ENCODE measurements around the gene E2F4.
A peak's percentile ranks its signal among the peaks of the same experiment; 100 is the strongest.

Gene E2F4

DNA sequence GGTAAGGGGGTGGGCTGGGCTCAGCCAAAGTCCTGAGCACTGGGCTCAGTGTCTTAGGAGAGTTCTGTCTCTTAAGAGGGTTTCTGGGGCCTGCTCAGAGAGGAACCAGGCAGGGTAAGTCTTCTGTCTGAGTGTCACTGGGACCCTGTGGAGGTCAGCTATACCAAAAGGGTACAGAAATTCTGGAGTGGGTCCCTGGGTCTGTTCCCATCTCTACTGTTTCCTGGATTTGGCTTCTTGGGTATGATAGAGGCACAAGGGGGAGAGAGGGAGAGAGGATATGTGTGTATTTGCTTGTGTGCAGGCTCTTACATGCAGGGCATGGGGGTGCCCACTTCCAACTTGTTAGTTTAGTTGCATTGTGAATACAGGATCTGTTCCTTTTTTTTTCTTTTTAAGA is 1.6 kb downstream of the E2F4 start:
- peak overlapping the region; percentile 95 for H3K4me3 ChIP-seq (ENCODE audit: low read depth, low read length)
- TF ChIP-seq CTCF (IDR thresholded peaks at IDR 0.05; ENCODE audit: insufficient read depth, low read depth, low read length, missing control alignments) = no peak
- DNase-seq (ENCODE audit: low read depth) = no peak

GRCh38 chr16:67194260-67194659 is 2.3 kb downstream of the E2F4 start:
- no peak for TF ChIP-seq CTCF (IDR thresholded peaks at IDR 0.05; ENCODE audit: insufficient read depth, low read depth, low read length, missing control alignments)
- H3K4me3 ChIP-seq (ENCODE audit: low read depth, low read length) = no peak overlapping the region
- DNase-seq (ENCODE audit: low read depth) = no peak

GRCh38 chr16:67195676-67196075 is 3.7 kb downstream of the E2F4 start:
- DNase-seq (ENCODE audit: low read depth) = no peak
- H3K4me3 ChIP-seq (ENCODE audit: low read depth, low read length) = no peak overlapping the region
- TF ChIP-seq CTCF (IDR thresholded peaks at IDR 0.05; ENCODE audit: insufficient read depth, low read depth, low read length, missing control alignments) = no peak

- no peak for TF ChIP-seq CTCF (IDR thresholded peaks at IDR 0.05; ENCODE audit: insufficient read depth, low read depth, low read length, missing control alignments)
- DNase-seq (ENCODE audit: low read depth) = no peak
- no peak overlapping the region for H3K4me3 ChIP-seq (ENCODE audit: low read depth, low read length)
Measured at GRCh38 chr16:67196881-67197280, 4.9 kb downstream of the E2F4 start.

DNA sequence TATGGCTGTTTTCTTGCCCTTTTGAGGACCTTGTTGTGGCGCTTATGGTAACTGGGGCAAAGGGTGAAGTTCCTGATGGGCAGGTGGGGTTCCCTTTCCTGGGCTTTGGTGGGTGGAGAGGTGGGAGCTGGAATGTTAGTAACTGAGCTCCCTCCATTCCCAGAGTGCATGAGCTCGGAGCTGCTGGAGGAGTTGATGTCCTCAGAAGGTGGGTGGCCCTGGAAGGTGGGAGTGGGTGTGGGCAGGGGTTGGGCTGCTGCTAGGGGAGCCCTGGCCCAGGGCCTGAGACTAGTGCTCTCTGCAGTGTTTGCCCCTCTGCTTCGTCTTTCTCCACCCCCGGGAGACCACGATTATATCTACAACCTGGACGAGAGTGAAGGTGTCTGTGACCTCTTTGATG is 5.7 kb downstream of the E2F4 start:
- no peak overlapping the region for H3K4me3 ChIP-seq (ENCODE audit: low read depth, low read length)
- TF ChIP-seq CTCF (IDR thresholded peaks at IDR 0.05; ENCODE audit: insufficient read depth, low read depth, low read length, missing control alignments) = no peak
- DNase-seq (ENCODE audit: low read depth) = no peak

GRCh38 chr16:67198238-67198734 is 6.3 kb downstream of the E2F4 start:
- DNase-seq (ENCODE audit: low read depth) = no peak
- no peak overlapping the region for H3K4me3 ChIP-seq (ENCODE audit: low read depth, low read length)
- TF ChIP-seq CTCF (IDR thresholded peaks at IDR 0.05; ENCODE audit: insufficient read depth, low read depth, low read length, missing control alignments) = peak; percentile 33

DNA sequence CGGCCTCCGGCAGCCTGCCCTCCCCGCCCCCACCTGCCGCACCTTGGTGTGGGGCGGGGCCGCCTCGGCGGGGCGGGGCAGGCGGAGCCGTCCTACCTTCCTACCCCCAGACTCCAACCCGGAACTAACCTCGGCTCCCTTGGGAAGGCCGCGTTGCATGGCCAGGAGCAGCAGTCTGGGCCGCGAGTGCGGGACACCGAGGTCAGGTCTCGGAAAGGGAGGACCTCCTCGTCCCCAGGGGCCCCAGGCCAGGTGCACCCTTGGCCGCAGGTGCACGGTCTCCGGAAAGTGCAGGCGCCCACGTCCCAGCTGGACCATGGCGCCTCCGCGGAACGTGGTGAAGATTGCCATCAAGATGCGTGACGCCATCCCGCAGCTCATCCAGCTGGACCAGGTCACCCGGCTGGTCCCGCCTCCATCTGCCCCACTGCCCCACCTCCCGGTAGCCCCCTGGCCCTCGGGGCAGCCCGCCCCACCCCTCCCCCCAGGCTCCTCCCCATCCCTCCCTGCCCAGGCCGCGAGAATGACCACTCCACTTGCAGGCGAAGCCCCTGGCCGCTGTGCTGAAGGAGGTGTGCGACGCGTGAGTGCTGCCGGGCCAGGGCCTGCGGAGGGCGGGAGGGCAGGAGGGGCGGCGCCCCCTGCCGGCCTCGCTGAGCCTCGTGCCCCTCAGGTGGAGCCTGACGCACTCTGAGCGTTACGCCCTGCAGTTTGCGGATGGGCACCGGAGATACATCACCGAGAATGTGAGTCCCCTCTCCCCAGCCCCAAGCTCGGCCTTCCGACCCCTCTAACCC is 7.3 kb downstream of the E2F4 start, which contains the start of gene ELMO3:
TSS of gene ELMO3 (plus strand) at position 121 of the 797 bp plus-strand sequence. CDS start at position 317, 196 bp downstream.
- TF ChIP-seq CTCF (IDR thresholded peaks at IDR 0.05; ENCODE audit: insufficient read depth, low read depth, low read length, missing control alignments) = no peak
- H3K4me3 ChIP-seq (ENCODE audit: low read depth, low read length) = no peak within 1 kb of the TSS

More for the DNA sequence above, 7.3 kb downstream of the E2F4 start, which contains the start of gene ELMO3:
- no peak for DNase-seq (ENCODE audit: low read depth)

All from GM12865 (cell line).